ENCODE data around the gene C17orf75. TPM values are rescaled to one million over a fixed set of nuclear protein-coding genes. Genes with fewer than 3 reads are reported as not detected.
A peak's percentile ranks its signal among the peaks of the same experiment; 100 is the strongest.

C17orf75 gene
- total RNA-seq, 1 experiment from 2014 or later = 22.5 TPM

- TSS peak; percentile 85 for BruUV-seq (replicated peaks)
- H3K27me3 ChIP-seq (ENCODE audit: insufficient read depth, low read length) = no peaks in the 10 kb centered on the region
- intact Hi-C loops (cut with micrococcal nuclease) = no loop called here
- H3K36me3 ChIP-seq (ENCODE audit: control insufficient read depth in 1 of 2, insufficient read depth in 2 of 2, low read length in 2 of 2) = peaks cover 15 to 25% of the 10 kb centered on the region in 2 experiments; a peak in 3 of 4 replicates
- H3K79me2 ChIP-seq (ENCODE audit: insufficient read depth, low read length) = peaks cover 59% of the 10 kb centered on the region
- peak within 1 kb of the TSS; percentile 86 for H3K4me2 ChIP-seq (ENCODE audit: low read length)
- H3K4me1 ChIP-seq (ENCODE audit: control insufficient read depth in 1 of 2, insufficient read depth in 2 of 2, low read length in 2 of 2) = peaks cover 5 to 27% of the 10 kb centered on the region in 2 experiments; a peak in 3 of 4 replicates
- ATAC-seq (peak; percentile 92), DNase-seq (ENCODE audit: low read depth, low spot score) (peak; percentile 92)
- RAD21 ChIA-PET (ENCODE audit: low non-redundant PET in 1 of 2, low total read pairs in 2 of 2, uncharacterized antibody in 2 of 2, unreplicated experiment in 2 of 2) = no interaction called here
- H4K20me1 ChIP-seq (ENCODE audit: insufficient read depth) = peaks cover 33% of the 10 kb centered on the region; the same call in 1 of the 2 replicates
- no peak for TF ChIP-seq CEBPB (IDR thresholded peaks at IDR 0.05; ENCODE audit: low read depth)
- TF ChIP-seq POLR2A (IDR thresholded peaks at IDR 0.05; ENCODE audit: borderline replicate concordance, extremely low read depth, insufficient read depth, insufficient read length) = peak; percentile 93
- TF ChIP-seq YY1 (IDR thresholded peaks at IDR 0.05; ENCODE audit: extremely low read depth, insufficient replicate concordance, low read depth, low read length) = peak; percentile 95
- TF ChIP-seq ELF1 (IDR thresholded peaks at IDR 0.05; ENCODE audit: borderline replicate concordance, low read depth) = no peak
- TF ChIP-seq, protein P1, sequence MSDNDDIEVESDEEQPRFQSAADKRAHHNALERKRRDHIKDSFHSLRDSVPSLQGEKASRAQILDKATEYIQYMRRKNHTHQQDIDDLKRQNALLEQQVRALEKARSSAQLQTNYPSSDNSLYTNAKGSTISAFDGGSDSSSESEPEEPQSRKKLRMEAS (IDR thresholded peaks at IDR 0.05) = peak; percentile 83
- peak; percentile 71 for TF ChIP-seq SP1 (IDR thresholded peaks at IDR 0.05; ENCODE audit: low read depth)
- TF ChIP-seq, protein P2, sequence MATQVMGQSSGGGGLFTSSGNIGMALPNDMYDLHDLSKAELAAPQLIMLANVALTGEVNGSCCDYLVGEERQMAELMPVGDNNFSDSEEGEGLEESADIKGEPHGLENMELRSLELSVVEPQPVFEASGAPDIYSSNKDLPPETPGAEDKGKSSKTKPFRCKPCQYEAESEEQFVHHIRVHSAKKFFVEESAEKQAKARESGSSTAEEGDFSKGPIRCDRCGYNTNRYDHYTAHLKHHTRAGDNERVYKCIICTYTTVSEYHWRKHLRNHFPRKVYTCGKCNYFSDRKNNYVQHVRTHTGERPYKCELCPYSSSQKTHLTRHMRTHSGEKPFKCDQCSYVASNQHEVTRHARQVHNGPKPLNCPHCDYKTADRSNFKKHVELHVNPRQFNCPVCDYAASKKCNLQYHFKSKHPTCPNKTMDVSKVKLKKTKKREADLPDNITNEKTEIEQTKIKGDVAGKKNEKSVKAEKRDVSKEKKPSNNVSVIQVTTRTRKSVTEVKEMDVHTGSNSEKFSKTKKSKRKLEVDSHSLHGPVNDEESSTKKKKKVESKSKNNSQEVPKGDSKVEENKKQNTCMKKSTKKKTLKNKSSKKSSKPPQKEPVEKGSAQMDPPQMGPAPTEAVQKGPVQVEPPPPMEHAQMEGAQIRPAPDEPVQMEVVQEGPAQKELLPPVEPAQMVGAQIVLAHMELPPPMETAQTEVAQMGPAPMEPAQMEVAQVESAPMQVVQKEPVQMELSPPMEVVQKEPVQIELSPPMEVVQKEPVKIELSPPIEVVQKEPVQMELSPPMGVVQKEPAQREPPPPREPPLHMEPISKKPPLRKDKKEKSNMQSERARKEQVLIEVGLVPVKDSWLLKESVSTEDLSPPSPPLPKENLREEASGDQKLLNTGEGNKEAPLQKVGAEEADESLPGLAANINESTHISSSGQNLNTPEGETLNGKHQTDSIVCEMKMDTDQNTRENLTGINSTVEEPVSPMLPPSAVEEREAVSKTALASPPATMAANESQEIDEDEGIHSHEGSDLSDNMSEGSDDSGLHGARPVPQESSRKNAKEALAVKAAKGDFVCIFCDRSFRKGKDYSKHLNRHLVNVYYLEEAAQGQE (IDR thresholded peaks at IDR 0.05; ENCODE audit: low read depth) = no peak
- peak; percentile 93 for TF ChIP-seq ZFX (IDR thresholded peaks at IDR 0.05)
- TF ChIP-seq SIN3A (IDR thresholded peaks at IDR 0.05; ENCODE audit: low read depth) = peak; percentile 90
- peak; percentile 98 for TF ChIP-seq POLR2AphosphoS5 (IDR thresholded peaks at IDR 0.05; ENCODE audit: low read depth, low read length)
- peak; percentile 77 for TF ChIP-seq EGR1 (IDR thresholded peaks at IDR 0.05; ENCODE audit: low read depth)
- no peak within 1 kb of the TSS for H2AFZ ChIP-seq (ENCODE audit: low read depth, low read length, poor library complexity, severe bottlenecking)
- H3K9ac ChIP-seq (ENCODE audit: low read length) = peak within 1 kb of the TSS; percentile 96
- H3K27ac ChIP-seq (ENCODE audit: low read depth, low read length) = peak within 1 kb of the TSS; percentile 94
- no peaks in the 10 kb centered on the region for H3K9me2 ChIP-seq (ENCODE audit: insufficient read depth)
- H3K4me3 ChIP-seq (replicated peaks in 1 of 2; ENCODE audit: low read depth in 1 of 2, low read length in 2 of 2) = peak within 1 kb of the TSS; percentile 95 to 100
- CTCF ChIA-PET = no interaction called here
- H3K9me3 ChIP-seq (ENCODE audit: control insufficient read depth in 1 of 2, insufficient read depth in 1 of 2, low read depth in 1 of 2, low read length in 2 of 2) = no peaks in the 10 kb centered on the region
- POLR2A ChIA-PET = interaction anchor here (1.0 to 1.2 kb wide), 2 partner anchors 8 to 23 kb away, joined by 3 read pairs; partner anchors contain the start of gene C17orf75
These were observed 8.1 kb upstream of the C17orf75 start, which contains the start of gene ZNF207 for GRCh38 chr17:32349854-32350665. TSS of gene ZNF207 (plus strand) at chr17:32350157. CDS start at chr17:32350286, 129 bp downstream.

All from HCT116 (cell line).